ENCODE data around the gene RALGAPA2. TPM values are rescaled to one million over a fixed set of nuclear protein-coding genes. Genes with fewer than 3 reads are reported as not detected.

RALGAPA2 gene
- polyA plus RNA-seq, 1 of the 3 experiments (the other 2 are of a cell fraction) = 1.0 TPM

- no peaks in the 10 kb centered on the region for H3K9me3 ChIP-seq
- no peaks in the 10 kb centered on the region for H3K36me3 ChIP-seq (replicated peaks in 1 of 2; ENCODE audit: control insufficient read depth in 1 of 2, insufficient read depth in 2 of 2, low read length in 1 of 2)
- no peak for DNase-seq
- H3K79me2 ChIP-seq (ENCODE audit: insufficient read depth) = no peaks in the 10 kb centered on the region
- H3K4me3 ChIP-seq (ENCODE audit: low read depth in 2 of 2, low read length in 1 of 2) = no peak overlapping the region
- 65% methylated on average over 5 of the region's 5 CpGs for WGBS (ENCODE audit: low lambda C conversion rate)
- no peak overlapping the region for H3K9ac ChIP-seq
- no peak overlapping the region for H2AFZ ChIP-seq (ENCODE audit: low read depth)
- no peaks in the 10 kb centered on the region for H3K4me1 ChIP-seq (ENCODE audit: control insufficient read depth in 1 of 2, insufficient read depth in 2 of 2, low read depth in 1 of 2, low read length in 1 of 2)
- H3F3A ChIP-seq (replicated peaks; ENCODE audit: insufficient read depth) = no peaks in the 10 kb centered on the region
- H3K27me3 ChIP-seq (ENCODE audit: insufficient read depth) = no peaks in the 10 kb centered on the region
- H4K20me1 ChIP-seq (ENCODE audit: insufficient read depth) = no peaks in the 10 kb centered on the region
- H3K27ac ChIP-seq (ENCODE audit: low read depth in 2 of 2, low read length in 1 of 2) = no peak overlapping the region
- H3K4me2 ChIP-seq = no peak overlapping the region
- CTCF ChIA-PET = interaction anchor here (0.6 to 2.0 kb wide), 4 partner anchors 9 to 168 kb away, joined by 3 to 7 read pairs (median 4); no protein-coding TSS in a partner anchor
- H3K9me2 ChIP-seq = no peaks in the 10 kb centered on the region
- POLR2A ChIA-PET = no interaction called here
- TF ChIP-seq FOXJ3 (CRISPR knock-in tag; IDR thresholded peaks at IDR 0.05) (no peak), TCF12 (IDR thresholded peaks at IDR 0.05) (no peak)
Observed at GRCh38 chr20:20655883-20656282, 56.6 kb downstream of the RALGAPA2 start.

- WGBS (ENCODE audit: low lambda C conversion rate) = 62% methylated on average over 4 of the region's 4 CpGs
- DNase-seq = no peak
- Histone ChIP-seq H3K27ac (ENCODE audit: low read depth in 2 of 2, low read length in 1 of 2) (no peak overlapping the region; a peak in 1 of 4 replicates), H3F3A (replicated peaks; ENCODE audit: insufficient read depth) (no peaks in the 10 kb centered on the region), H3K27me3 (ENCODE audit: insufficient read depth) (no peaks in the 10 kb centered on the region), H4K20me1 (ENCODE audit: insufficient read depth) (no peaks in the 10 kb centered on the region), H3K9me2 (no peaks in the 10 kb centered on the region), H3K9ac (no peak overlapping the region), H3K79me2 (ENCODE audit: insufficient read depth) (no peaks in the 10 kb centered on the region), H3K9me3 (no peaks in the 10 kb centered on the region), H3K36me3 (replicated peaks in 1 of 2; ENCODE audit: control insufficient read depth in 1 of 2, insufficient read depth in 2 of 2, low read length in 1 of 2) (no peaks in the 10 kb centered on the region), H3K4me3 (ENCODE audit: low read depth in 2 of 2, low read length in 1 of 2) (no peak overlapping the region), H3K4me2 (no peak overlapping the region), H2AFZ (ENCODE audit: low read depth) (no peak overlapping the region), H3K4me1 (ENCODE audit: control insufficient read depth in 1 of 2, insufficient read depth in 2 of 2, low read depth in 1 of 2, low read length in 1 of 2) (no peaks in the 10 kb centered on the region; a peak in 2 of 4 replicates)
- ChIA-PET CTCF (interaction anchor here (0.7 to 1.1 kb wide), 2 partner anchors 176 to 965 kb away, joined by 3 read pairs; no protein-coding TSS in a partner anchor), POLR2A (no interaction called here)
- TF ChIP-seq ELF1 (IDR thresholded peaks at IDR 0.05) = no peak
- TF ChIP-seq IRF3 (IDR thresholded peaks at IDR 0.05; ENCODE audit: low read depth, low read length) = no peak
- no peak for TF ChIP-seq SMC3 (IDR thresholded peaks at IDR 0.05; ENCODE audit: low read depth, low read length)
- no peak for TF ChIP-seq FOXJ3 (CRISPR knock-in tag; IDR thresholded peaks at IDR 0.05)
- no peak for TF ChIP-seq CHD2 (IDR thresholded peaks at IDR 0.05; ENCODE audit: low read length, partially characterized antibody)
- TF ChIP-seq SIN3A (IDR thresholded peaks at IDR 0.05; ENCODE audit: borderline replicate concordance, low read depth, low read length) = no peak
- no peak for TF ChIP-seq FOSL2 (IDR thresholded peaks at IDR 0.05; ENCODE audit: borderline replicate concordance, low read depth)
- TF ChIP-seq MAX (IDR thresholded peaks at IDR 0.05; ENCODE audit: low read depth) = no peak
- TF ChIP-seq POLR2AphosphoS5 (IDR thresholded peaks at IDR 0.05; ENCODE audit: low read depth, low read length) = no peak
- TF ChIP-seq PBX3 (IDR thresholded peaks at IDR 0.05) = no peak
- TF ChIP-seq EP300 (IDR thresholded peaks at IDR 0.05; ENCODE audit: borderline replicate concordance in 1 of 2, low read depth in 1 of 2, low read length in 1 of 2) = no peak
- TF ChIP-seq RCOR1 (IDR thresholded peaks at IDR 0.05; ENCODE audit: low read length) = no peak
- TF ChIP-seq YY1 (IDR thresholded peaks at IDR 0.05; ENCODE audit: low read depth) = no peak
- TF ChIP-seq MEF2A (IDR thresholded peaks at IDR 0.05; ENCODE audit: borderline replicate concordance, low read depth) = no peak
- TF ChIP-seq EZH2phosphoT487 (IDR thresholded peaks at IDR 0.05; ENCODE audit: borderline replicate concordance, low read depth) = no peak
Observed at GRCh38 chr20:20649945-20650344, 62.5 kb downstream of the RALGAPA2 start.
